Keratinocyte (primary cell): Measurements from ENCODE around the gene KCNH2.

Experiments used
- EZH2 ChIP-seq: IDR thresholded peaks from one replicate; pipeline ENCODE4 v1.6.1; 2012; ENCODE audit warnings: inconsistent platforms, mild to moderate bottlenecking, low read length, moderate library complexity
- TF ChIP-seq, protein P1 (sequence below), 3 experiments: IDR thresholded peaks in 1 of 3; conservative IDR thresholded peaks in 1 of 3; optimal IDR thresholded peaks in 1 of 3; 2 replicates in 2 of 3; 3 replicates in 1 of 3; pipeline versions ENCODE3 to v1.5.1; 2011; ENCODE audit warnings: low read length in 3 of 3, mild to moderate bottlenecking in 3 of 3, moderate library complexity in 2 of 3, control low read depth in 1 of 3, inconsistent platforms in 1 of 3; ENCODE audit not compliant: insufficient read depth in 2 of 3; ENCODE audit errors: extremely low read depth in 1 of 3

DNA sequence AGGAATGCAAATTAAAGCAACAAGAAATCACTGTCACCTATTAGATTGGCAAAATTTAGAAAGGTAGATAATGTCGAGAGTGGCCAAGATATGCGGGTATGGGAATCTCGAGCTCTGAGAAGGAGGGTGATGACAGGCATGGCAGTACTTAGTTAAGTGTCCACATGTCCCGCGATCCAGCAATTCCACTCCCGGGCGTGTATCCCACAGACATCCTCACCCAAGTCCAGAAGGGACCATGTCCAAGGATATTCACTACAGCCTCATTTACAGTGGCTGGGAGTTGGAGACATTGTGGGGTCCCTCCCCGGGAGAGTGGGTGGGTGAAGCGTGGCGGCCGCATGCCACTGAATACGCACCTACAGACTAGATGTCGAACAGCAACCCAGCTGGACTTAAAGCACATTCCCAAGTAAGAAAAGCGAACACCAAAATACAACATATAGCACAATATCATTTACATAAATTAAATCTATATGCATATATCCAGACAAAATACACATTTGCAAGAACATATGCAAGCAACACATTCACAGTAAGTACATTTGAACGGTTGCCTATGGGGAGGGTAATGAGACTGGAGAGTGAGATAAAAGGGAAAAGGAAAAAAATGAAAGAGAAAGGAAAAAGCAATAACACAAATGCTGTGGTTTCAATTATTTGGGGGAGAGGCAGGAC, 9.9 kb downstream of the KCNH2 start:
- TF ChIP-seq, protein P1, sequence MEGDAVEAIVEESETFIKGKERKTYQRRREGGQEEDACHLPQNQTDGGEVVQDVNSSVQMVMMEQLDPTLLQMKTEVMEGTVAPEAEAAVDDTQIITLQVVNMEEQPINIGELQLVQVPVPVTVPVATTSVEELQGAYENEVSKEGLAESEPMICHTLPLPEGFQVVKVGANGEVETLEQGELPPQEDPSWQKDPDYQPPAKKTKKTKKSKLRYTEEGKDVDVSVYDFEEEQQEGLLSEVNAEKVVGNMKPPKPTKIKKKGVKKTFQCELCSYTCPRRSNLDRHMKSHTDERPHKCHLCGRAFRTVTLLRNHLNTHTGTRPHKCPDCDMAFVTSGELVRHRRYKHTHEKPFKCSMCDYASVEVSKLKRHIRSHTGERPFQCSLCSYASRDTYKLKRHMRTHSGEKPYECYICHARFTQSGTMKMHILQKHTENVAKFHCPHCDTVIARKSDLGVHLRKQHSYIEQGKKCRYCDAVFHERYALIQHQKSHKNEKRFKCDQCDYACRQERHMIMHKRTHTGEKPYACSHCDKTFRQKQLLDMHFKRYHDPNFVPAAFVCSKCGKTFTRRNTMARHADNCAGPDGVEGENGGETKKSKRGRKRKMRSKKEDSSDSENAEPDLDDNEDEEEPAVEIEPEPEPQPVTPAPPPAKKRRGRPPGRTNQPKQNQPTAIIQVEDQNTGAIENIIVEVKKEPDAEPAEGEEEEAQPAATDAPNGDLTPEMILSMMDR (optimal IDR thresholded peaks at IDR 0.05 in 1 of 3, IDR thresholded peaks at IDR 0.05 in 1 of 3, conservative IDR thresholded peaks at IDR 0.05 in 1 of 3; ENCODE audit: extremely low read depth in 1 of 3, insufficient read depth in 2 of 3, low read length in 3 of 3): no peak
- no peak for TF ChIP-seq EZH2
